Measurements from ENCODE around the gene LDLRAD4. TPM values are rescaled to one million over a fixed set of nuclear protein-coding genes. Genes with fewer than 3 reads are reported as not detected.

Gene LDLRAD4
- total RNA-seq, 1 experiment from 2014 or later: 1.7 TPM

- H2AFZ ChIP-seq: no peak overlapping the region
- no peaks in the 10 kb centered on the region for H3K79me2 ChIP-seq (ENCODE audit: low read depth)
- intact Hi-C loops (cut with micrococcal nuclease; ENCODE audit: unreplicated experiment): loop anchor here (10.0 kb wide), 1 partner anchor 374 kb away; no protein-coding TSS in a partner anchor
- ChIA-PET CTCF (no interaction called here), POLR2A (ENCODE audit: unreplicated experiment) (no interaction called here)
- TF ChIP-seq EZH2 (IDR thresholded peaks at IDR 0.05; ENCODE audit: low read depth) (no peak), CTCF (conservative IDR thresholded peaks at IDR 0.05) (no peak)
- 0 out of 2 replicates have a peak, but pooled peaks cover 5% of the 10 kb centered on the region for H3K9me3 ChIP-seq (ENCODE audit: insufficient read depth, low read depth)
- H3K27ac ChIP-seq: no peak overlapping the region
- no peaks in the 10 kb centered on the region for H3K36me3 ChIP-seq (ENCODE audit: low read depth)
- H3K4me3 ChIP-seq: no peak overlapping the region
- no peaks in the 10 kb centered on the region for H3K9me2 ChIP-seq (ENCODE audit: insufficient read depth)
- H3K4me2 ChIP-seq: no peak overlapping the region
- H3K27me3 ChIP-seq (ENCODE audit: insufficient read depth, low read depth): peaks cover 97% of the 10 kb centered on the region
- H3F3A ChIP-seq (ENCODE audit: insufficient read depth, low read depth): no peaks in the 10 kb centered on the region
- no TSS peak for BruUV-seq (replicated peaks)
- H3K4me1 ChIP-seq (replicated peaks; ENCODE audit: insufficient read depth): no peaks in the 10 kb centered on the region
- DNase-seq: no peak
- no peaks in the 10 kb centered on the region; the same call in 1 of the 2 replicates for H4K20me1 ChIP-seq (ENCODE audit: insufficient read depth)
Measured at GRCh38 chr18:13538630-13539029, 320.1 kb downstream of the LDLRAD4 start.

- Histone ChIP-seq H3K4me1 (replicated peaks; ENCODE audit: insufficient read depth) (no peaks in the 10 kb centered on the region), H2AFZ (no peak overlapping the region), H3F3A (ENCODE audit: insufficient read depth, low read depth) (no peaks in the 10 kb centered on the region), H3K27me3 (ENCODE audit: insufficient read depth, low read depth) (peaks cover 97% of the 10 kb centered on the region), H3K36me3 (ENCODE audit: low read depth) (no peaks in the 10 kb centered on the region), H3K79me2 (ENCODE audit: low read depth) (no peaks in the 10 kb centered on the region), H3K9me2 (ENCODE audit: insufficient read depth) (no peaks in the 10 kb centered on the region), H4K20me1 (ENCODE audit: insufficient read depth) (no peaks in the 10 kb centered on the region; the same call in 1 of the 2 replicates), H3K4me3 (no peak overlapping the region), H3K4me2 (no peak overlapping the region), H3K9me3 (ENCODE audit: insufficient read depth, low read depth) (0 out of 2 replicates have a peak, but pooled peaks cover 5% of the 10 kb centered on the region), H3K27ac (no peak overlapping the region)
- POLR2A ChIA-PET (ENCODE audit: unreplicated experiment): no interaction called here
- intact Hi-C loops (cut with micrococcal nuclease; ENCODE audit: unreplicated experiment): loop anchor here (10.0 kb wide), 1 partner anchor 374 kb away; no protein-coding TSS in a partner anchor
- CTCF ChIA-PET: no interaction called here
- no peak for DNase-seq
- TF ChIP-seq CTCF (conservative IDR thresholded peaks at IDR 0.05) (no peak), EZH2 (IDR thresholded peaks at IDR 0.05; ENCODE audit: low read depth) (no peak)
- no TSS peak for BruUV-seq (replicated peaks)
Measured at GRCh38 chr18:13539050-13539449, 320.5 kb downstream of the LDLRAD4 start.

- Histone ChIP-seq H3K4me1 (replicated peaks; ENCODE audit: insufficient read depth) (no peaks in the 10 kb centered on the region), H3K27ac (no peak overlapping the region), H3K9me2 (ENCODE audit: insufficient read depth) (no peaks in the 10 kb centered on the region), H3K4me2 (no peak overlapping the region), H3K27me3 (ENCODE audit: insufficient read depth, low read depth) (peaks cover 97% of the 10 kb centered on the region), H3K4me3 (no peak overlapping the region), H2AFZ (no peak overlapping the region), H3F3A (ENCODE audit: insufficient read depth, low read depth) (no peaks in the 10 kb centered on the region), H3K79me2 (ENCODE audit: low read depth) (no peaks in the 10 kb centered on the region), H4K20me1 (ENCODE audit: insufficient read depth) (no peaks in the 10 kb centered on the region), H3K9me3 (ENCODE audit: insufficient read depth, low read depth) (0 out of 2 replicates have a peak, but pooled peaks cover 5% of the 10 kb centered on the region), H3K36me3 (ENCODE audit: low read depth) (no peaks in the 10 kb centered on the region)
- intact Hi-C loops (cut with micrococcal nuclease; ENCODE audit: unreplicated experiment): loop anchor here (10.0 kb wide), 1 partner anchor 375 kb away; no protein-coding TSS in a partner anchor
- ChIA-PET POLR2A (ENCODE audit: unreplicated experiment) (no interaction called here), CTCF (interaction anchor here (0.5 kb wide), 1 partner anchor 106 kb away, joined by 3 read pairs; no protein-coding TSS in a partner anchor)
- no peak for TF ChIP-seq EZH2 (IDR thresholded peaks at IDR 0.05; ENCODE audit: low read depth)
- TF ChIP-seq CTCF (conservative IDR thresholded peaks at IDR 0.05): no peak
- DNase-seq: no peak
- no TSS peak for BruUV-seq (replicated peaks)
Measured at GRCh38 chr18:13539843-13540476, 321.4 kb downstream of the LDLRAD4 start.

Data from PC-9 (cell line).